ENCODE data around the gene TTLL10.
A peak's percentile ranks its signal among the peaks of the same experiment; 100 is the strongest.

The TTLL10 gene

GRCh38 chr1:1215881-1216605 is 42.4 kb downstream of the TTLL10 start:
- H3K4me3 ChIP-seq (ENCODE audit: low read depth, low read length): no peak overlapping the region
- no peak for DNase-seq (ENCODE audit: low read depth)
- no peak for TF ChIP-seq CTCF (conservative IDR thresholded peaks at IDR 0.05; ENCODE audit: low read depth, low read length)

GRCh38 chr1:1216770-1217620 is 43.3 kb downstream of the TTLL10 start:
- TF ChIP-seq CTCF (conservative IDR thresholded peaks at IDR 0.05; ENCODE audit: low read depth, low read length): no peak
- DNase-seq (ENCODE audit: low read depth): no peak
- no peak overlapping the region for H3K4me3 ChIP-seq (ENCODE audit: low read depth, low read length)

GRCh38 chr1:1217621-1218523 is 44.2 kb downstream of the TTLL10 start:
- H3K4me3 ChIP-seq (ENCODE audit: low read depth, low read length): no peak overlapping the region
- no peak for TF ChIP-seq CTCF (conservative IDR thresholded peaks at IDR 0.05; ENCODE audit: low read depth, low read length)
- DNase-seq (ENCODE audit: low read depth): peak; percentile 75

GRCh38 chr1:1218524-1219200 is 45.0 kb downstream of the TTLL10 start:
- no peak for DNase-seq (ENCODE audit: low read depth)
- no peak for TF ChIP-seq CTCF (conservative IDR thresholded peaks at IDR 0.05; ENCODE audit: low read depth, low read length)
- no peak overlapping the region for H3K4me3 ChIP-seq (ENCODE audit: low read depth, low read length)

- no peak for TF ChIP-seq CTCF (conservative IDR thresholded peaks at IDR 0.05; ENCODE audit: low read depth, low read length)
- no peak for DNase-seq (ENCODE audit: low read depth)
- no peak overlapping the region for H3K4me3 ChIP-seq (ENCODE audit: low read depth, low read length)
Observed at GRCh38 chr1:1219341-1219740, 45.7 kb downstream of the TTLL10 start.

- no peak for TF ChIP-seq CTCF (conservative IDR thresholded peaks at IDR 0.05; ENCODE audit: low read depth, low read length)
Observed at GRCh38 chr1:1220197-1220596, 46.5 kb downstream of the TTLL10 start.

More at GRCh38 chr1:1220197-1220596, 46.5 kb downstream of the TTLL10 start:
- DNase-seq (ENCODE audit: low read depth): no peak
- no peak overlapping the region for H3K4me3 ChIP-seq (ENCODE audit: low read depth, low read length)

Measured in choroid plexus epithelial cell (primary cell).